MCF 10A (cell line): ENCODE data around the gene GMDS. TPM values are rescaled to one million over a fixed set of nuclear protein-coding genes. Genes with fewer than 3 reads are reported as not detected.

ENCODE experiments used
- BruUV-seq: library from RNA; stranded (reverse); fragments of 400-500 nt; replicated peaks from 2 replicates; lab custom pipeline; 2021; lab: Mats Ljungman, UMichigan
- CTCF ChIA-PET: fragments of 300-600 bp; sonication (Branson Sonifier 250); formaldehyde crosslinking; extraction: SDS; loops from one replicate; lab custom pipeline; 2021; ENCODE audit warnings: antibody characterized with exemption, inconsistent platforms; lab: Yijun Ruan, JAX
- POLR2A ChIA-PET: fragments of 300-600, 350-650 bp; sonication (Branson Sonifier 250); formaldehyde crosslinking; extraction: SDS; loops from one replicate; lab custom pipeline; 2020; ENCODE audit warnings: antibody characterized with exemption, inconsistent platforms; lab: Yijun Ruan, JAX
- DNase-seq: peaks from one replicate; pipeline ENCODE4 v3.0.0-alpha.2; 2018; ENCODE audit not compliant: unreplicated experiment
- H3K27ac Mint-ChIP-seq: one replicate; pipeline ENCODE4 v1.8.0; 2022; ENCODE audit warnings: mild to moderate bottlenecking, low read depth, mixed read lengths; ENCODE audit not compliant: unreplicated experiment
- H3K27me3 Mint-ChIP-seq: one replicate; pipeline ENCODE4 v1.8.0; 2022; ENCODE audit warnings: mixed read lengths; ENCODE audit not compliant: insufficient read depth, unreplicated experiment
- H3K36me3 Mint-ChIP-seq: one replicate; pipeline ENCODE4 v1.8.0; 2022; ENCODE audit warnings: mild to moderate bottlenecking, moderate library complexity, mixed read lengths; ENCODE audit not compliant: insufficient read depth, unreplicated experiment
- H3K4me1 Mint-ChIP-seq: one replicate; pipeline ENCODE4 v1.8.0; 2022; ENCODE audit warnings: mixed read lengths; ENCODE audit not compliant: insufficient read depth, unreplicated experiment
- H3K4me3 Mint-ChIP-seq: one replicate; pipeline ENCODE4 v1.8.0; 2022; ENCODE audit warnings: mild to moderate bottlenecking, moderate library complexity, mixed read lengths; ENCODE audit not compliant: unreplicated experiment
- H3K9me3 Mint-ChIP-seq: one replicate; pipeline ENCODE4 v1.8.0; 2022; ENCODE audit warnings: mixed read lengths; ENCODE audit not compliant: unreplicated experiment
- intact Hi-C: fragments of 100-400 bp; cut with micrococcal nuclease; formaldehyde crosslinking; loops from 2 replicates; pipeline ENCODE4 v1.14.1; 2022
- total RNA-seq: library from RNA; stranded (reverse); gene quantifications from 2 replicates; pipeline ENCODE4 v1.2.3, GENCODE V29; 2022
- TF ChIP-seq, protein P1 (sequence below): fragments of 200-600 bp; IDR thresholded peaks from one replicate; pipeline ENCODE4 v1.8.0; 2022; ENCODE audit warnings: antibody characterized with exemption, mild to moderate bottlenecking; ENCODE audit not compliant: unreplicated experiment

The GMDS gene
- total RNA-seq, 1 experiment from 2014 or later: 24.9 TPM

GRCh38 chr6:2086326-2086965 is 159.0 kb downstream of the GMDS start:
- TF ChIP-seq, protein P1, sequence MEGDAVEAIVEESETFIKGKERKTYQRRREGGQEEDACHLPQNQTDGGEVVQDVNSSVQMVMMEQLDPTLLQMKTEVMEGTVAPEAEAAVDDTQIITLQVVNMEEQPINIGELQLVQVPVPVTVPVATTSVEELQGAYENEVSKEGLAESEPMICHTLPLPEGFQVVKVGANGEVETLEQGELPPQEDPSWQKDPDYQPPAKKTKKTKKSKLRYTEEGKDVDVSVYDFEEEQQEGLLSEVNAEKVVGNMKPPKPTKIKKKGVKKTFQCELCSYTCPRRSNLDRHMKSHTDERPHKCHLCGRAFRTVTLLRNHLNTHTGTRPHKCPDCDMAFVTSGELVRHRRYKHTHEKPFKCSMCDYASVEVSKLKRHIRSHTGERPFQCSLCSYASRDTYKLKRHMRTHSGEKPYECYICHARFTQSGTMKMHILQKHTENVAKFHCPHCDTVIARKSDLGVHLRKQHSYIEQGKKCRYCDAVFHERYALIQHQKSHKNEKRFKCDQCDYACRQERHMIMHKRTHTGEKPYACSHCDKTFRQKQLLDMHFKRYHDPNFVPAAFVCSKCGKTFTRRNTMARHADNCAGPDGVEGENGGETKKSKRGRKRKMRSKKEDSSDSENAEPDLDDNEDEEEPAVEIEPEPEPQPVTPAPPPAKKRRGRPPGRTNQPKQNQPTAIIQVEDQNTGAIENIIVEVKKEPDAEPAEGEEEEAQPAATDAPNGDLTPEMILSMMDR: no peak
- no peak for DNase-seq
- Mint-ChIP-seq H3K27ac (no peak overlapping the region), H3K4me3 (no peak overlapping the region), H3K9me3 (no peaks in the 10 kb centered on the region), H3K36me3 (no peaks in the 10 kb centered on the region), H3K4me1 (no peaks in the 10 kb centered on the region), H3K27me3 (no peaks in the 10 kb centered on the region)
- intact Hi-C loops: no loop called here
- POLR2A ChIA-PET: interaction anchor here (0.7 kb wide), 1 partner anchor 151 kb away, joined by 3 read pairs; no protein-coding TSS in a partner anchor
- no TSS peak for BruUV-seq
- CTCF ChIA-PET: interaction anchor here (0.6 to 1.0 kb wide), 2 partner anchors 95 to 475 kb away, joined by 3 to 4 read pairs; no protein-coding TSS in a partner anchor

DNA sequence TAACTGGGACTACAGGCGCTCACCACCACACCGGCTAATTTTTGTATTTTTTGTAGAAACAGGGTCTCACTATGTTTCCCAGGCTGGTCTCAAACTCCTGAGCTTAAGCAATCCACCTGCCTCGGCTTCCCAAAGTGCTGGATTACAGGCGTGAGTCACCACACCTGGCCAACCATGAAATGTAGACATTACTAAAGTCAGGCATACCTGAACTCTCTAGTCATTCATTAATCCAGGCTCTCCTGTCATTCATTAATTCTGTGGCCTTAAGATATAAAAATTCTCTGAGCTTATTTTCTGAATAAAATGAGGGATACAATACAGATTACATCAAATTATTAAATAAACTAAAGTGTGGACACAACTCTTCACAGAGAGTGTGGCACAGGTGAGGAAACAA is 159.7 kb downstream of the GMDS start:
- no peaks in the 10 kb centered on the region for H3K27me3 Mint-ChIP-seq
- DNase-seq: peak; percentile 20
- no peak overlapping the region for H3K27ac Mint-ChIP-seq
- TF ChIP-seq, protein P1: no peak
- intact Hi-C loops: no loop called here
- no peaks in the 10 kb centered on the region for H3K9me3 Mint-ChIP-seq
- BruUV-seq: no TSS peak
- no peaks in the 10 kb centered on the region for H3K36me3 Mint-ChIP-seq
- H3K4me3 Mint-ChIP-seq: no peak overlapping the region
- ChIA-PET POLR2A (no interaction called here), CTCF (interaction anchor here (1.0 kb wide), 1 partner anchor 474 kb away, joined by 3 read pairs; no protein-coding TSS in a partner anchor)
- H3K4me1 Mint-ChIP-seq: no peaks in the 10 kb centered on the region

GRCh38 chr6:2081155-2082138 is 164.0 kb downstream of the GMDS start:
- TF ChIP-seq, protein P1: no peak
- H3K27ac Mint-ChIP-seq: no peak overlapping the region
- H3K4me3 Mint-ChIP-seq: no peak overlapping the region
- peaks cover 5% of the 10 kb centered on the region for H3K4me1 Mint-ChIP-seq
- H3K9me3 Mint-ChIP-seq: no peaks in the 10 kb centered on the region
- H3K36me3 Mint-ChIP-seq: no peaks in the 10 kb centered on the region
- BruUV-seq: no TSS peak
- intact Hi-C loops: no loop called here
- no peaks in the 10 kb centered on the region for H3K27me3 Mint-ChIP-seq
- POLR2A ChIA-PET: interaction anchor here (0.5 to 0.8 kb wide), 2 partner anchors 20 to 227 kb away, joined by 3 read pairs; no protein-coding TSS in a partner anchor
- CTCF ChIA-PET: interaction anchor here (0.5 to 0.6 kb wide), 2 partner anchors 111 to 583 kb away, joined by 3 read pairs; no protein-coding TSS in a partner anchor
- DNase-seq: no peak

GRCh38 chr6:2078888-2079287 is 166.5 kb downstream of the GMDS start:
- Mint-ChIP-seq H3K4me3 (no peak overlapping the region), H3K36me3 (no peaks in the 10 kb centered on the region), H3K27me3 (no peaks in the 10 kb centered on the region), H3K27ac (no peak overlapping the region), H3K4me1 (peaks cover 5% of the 10 kb centered on the region), H3K9me3 (no peaks in the 10 kb centered on the region)
- POLR2A ChIA-PET: no interaction called here
- CTCF ChIA-PET: no interaction called here
- no peak for DNase-seq
- TF ChIP-seq, protein P1: no peak
- intact Hi-C loops: no loop called here
- BruUV-seq: no TSS peak
